ENCODE data around the gene KDM1B. TPM values are rescaled to one million over a fixed set of nuclear protein-coding genes. Genes with fewer than 3 reads are reported as not detected.

Gene KDM1B
- total RNA-seq, 2 experiments from 2014 or later: 14.4 to 15.2 TPM

GRCh38 chr6:18242062-18242851, 87.0 kb downstream of the KDM1B start:
- Mint-ChIP-seq H3K9me3 (no peaks in the 10 kb centered on the region), H3K36me3 (ENCODE audit: low read depth) (peaks cover 73% of the 10 kb centered on the region)
- CTCF ChIA-PET: interaction anchor here (0.8 kb wide), 1 partner anchor 9 kb away, joined by 3 read pairs; no protein-coding TSS in a partner anchor

GRCh38 chr6:18243302-18243893, 88.2 kb downstream of the KDM1B start:
- CTCF ChIA-PET: no interaction called here
- intact Hi-C loops (cut with micrococcal nuclease): loop anchor here (5.0 kb wide), 1 partner anchor 541 kb away; no protein-coding TSS in a partner anchor
- no peak overlapping the region for H3K4me3 Mint-ChIP-seq
- H3K27me3 Mint-ChIP-seq (ENCODE audit: low read depth): no peaks in the 10 kb centered on the region
- no peaks in the 10 kb centered on the region for H3K9me3 Mint-ChIP-seq
- peaks cover 50% of the 10 kb centered on the region for H3K4me1 Mint-ChIP-seq (ENCODE audit: low read depth)
- no peak overlapping the region for H3K27ac Mint-ChIP-seq
- peaks cover 73% of the 10 kb centered on the region for H3K36me3 Mint-ChIP-seq (ENCODE audit: low read depth)
- DNase-seq: no peak

More at GRCh38 chr6:18242062-18242851, 87.0 kb downstream of the KDM1B start:
- Mint-ChIP-seq H3K27me3 (ENCODE audit: low read depth) (no peaks in the 10 kb centered on the region), H3K4me3 (peak overlapping the region; percentile 42), H3K4me1 (ENCODE audit: low read depth) (peaks cover 50% of the 10 kb centered on the region), H3K27ac (no peak overlapping the region)
- intact Hi-C loops (cut with micrococcal nuclease): loop anchor here (5.0 kb wide), 1 partner anchor 540 kb away; no protein-coding TSS in a partner anchor
- no peak for DNase-seq

GRCh38 chr6:18244251-18244650, 89.0 kb downstream of the KDM1B start:
- Mint-ChIP-seq H3K27ac (no peak overlapping the region), H3K9me3 (no peaks in the 10 kb centered on the region), H3K36me3 (ENCODE audit: low read depth) (peaks cover 74% of the 10 kb centered on the region), H3K4me1 (ENCODE audit: low read depth) (peaks cover 51% of the 10 kb centered on the region), H3K4me3 (no peak overlapping the region), H3K27me3 (ENCODE audit: low read depth) (no peaks in the 10 kb centered on the region)
- intact Hi-C loops (cut with micrococcal nuclease): loop anchor here (5.0 kb wide), 1 partner anchor 542 kb away; no protein-coding TSS in a partner anchor
- CTCF ChIA-PET: interaction anchor here (0.6 kb wide), 1 partner anchor 41 kb away, joined by 5 read pairs; no protein-coding TSS in a partner anchor
- DNase-seq: no peak

GRCh38 chr6:18245079-18245478, 89.9 kb downstream of the KDM1B start:
- DNase-seq: no peak
- intact Hi-C loops (cut with micrococcal nuclease): no loop called here
- Mint-ChIP-seq H3K36me3 (ENCODE audit: low read depth) (peaks cover 78% of the 10 kb centered on the region), H3K4me1 (ENCODE audit: low read depth) (peaks cover 55% of the 10 kb centered on the region), H3K27ac (no peak overlapping the region), H3K27me3 (ENCODE audit: low read depth) (no peaks in the 10 kb centered on the region), H3K9me3 (no peaks in the 10 kb centered on the region), H3K4me3 (no peak overlapping the region)
- CTCF ChIA-PET: no interaction called here

- no peaks in the 10 kb centered on the region for H3K9me3 Mint-ChIP-seq
- H3K4me3 Mint-ChIP-seq: no peak overlapping the region
- H3K27me3 Mint-ChIP-seq (ENCODE audit: low read depth): no peaks in the 10 kb centered on the region
- H3K36me3 Mint-ChIP-seq (ENCODE audit: low read depth): peaks cover 78% of the 10 kb centered on the region
- intact Hi-C loops (cut with micrococcal nuclease): no loop called here
- no peak overlapping the region for H3K27ac Mint-ChIP-seq
- CTCF ChIA-PET: no interaction called here
- no peak for DNase-seq
- H3K4me1 Mint-ChIP-seq (ENCODE audit: low read depth): peaks cover 55% of the 10 kb centered on the region
Measured at GRCh38 chr6:18245642-18246041, 90.4 kb downstream of the KDM1B start.

GRCh38 chr6:18246205-18246604, 91.0 kb downstream of the KDM1B start:
- H3K4me3 Mint-ChIP-seq: no peak overlapping the region
- intact Hi-C loops (cut with micrococcal nuclease): no loop called here
- peaks cover 75% of the 10 kb centered on the region for H3K36me3 Mint-ChIP-seq (ENCODE audit: low read depth)
- H3K27ac Mint-ChIP-seq: no peak overlapping the region
- no peak for DNase-seq
- no peaks in the 10 kb centered on the region for H3K27me3 Mint-ChIP-seq (ENCODE audit: low read depth)
- peaks cover 52% of the 10 kb centered on the region for H3K4me1 Mint-ChIP-seq (ENCODE audit: low read depth)
- H3K9me3 Mint-ChIP-seq: no peaks in the 10 kb centered on the region
- CTCF ChIA-PET: no interaction called here

GRCh38 chr6:18247002-18247401, 91.8 kb downstream of the KDM1B start:
- Mint-ChIP-seq H3K36me3 (ENCODE audit: low read depth) (peaks cover 77% of the 10 kb centered on the region), H3K27ac (no peak overlapping the region), H3K27me3 (ENCODE audit: low read depth) (no peaks in the 10 kb centered on the region), H3K4me1 (ENCODE audit: low read depth) (peaks cover 44% of the 10 kb centered on the region), H3K9me3 (no peaks in the 10 kb centered on the region), H3K4me3 (no peak overlapping the region)
- CTCF ChIA-PET: interaction anchor here (1.1 kb wide), 1 partner anchor 13 kb away, joined by 3 read pairs; no protein-coding TSS in a partner anchor
- no peak for DNase-seq
- intact Hi-C loops (cut with micrococcal nuclease): no loop called here

- CTCF ChIA-PET: no interaction called here
- H3K4me1 Mint-ChIP-seq (ENCODE audit: low read depth): peaks cover 35% of the 10 kb centered on the region
- H3K4me3 Mint-ChIP-seq: no peak overlapping the region
- H3K27ac Mint-ChIP-seq: no peak overlapping the region
- no peaks in the 10 kb centered on the region for H3K9me3 Mint-ChIP-seq
- DNase-seq: no peak
- intact Hi-C loops (cut with micrococcal nuclease): no loop called here
- H3K27me3 Mint-ChIP-seq (ENCODE audit: low read depth): no peaks in the 10 kb centered on the region
- H3K36me3 Mint-ChIP-seq (ENCODE audit: low read depth): peaks cover 72% of the 10 kb centered on the region
Measured at GRCh38 chr6:18248698-18249097, 93.5 kb downstream of the KDM1B start.

GRCh38 chr6:18249271-18249670, 94.0 kb downstream of the KDM1B start:
- Mint-ChIP-seq H3K27ac (no peak overlapping the region), H3K9me3 (no peaks in the 10 kb centered on the region), H3K4me3 (no peak overlapping the region), H3K27me3 (ENCODE audit: low read depth) (no peaks in the 10 kb centered on the region), H3K4me1 (ENCODE audit: low read depth) (peaks cover 32% of the 10 kb centered on the region), H3K36me3 (ENCODE audit: low read depth) (peaks cover 71% of the 10 kb centered on the region)
- intact Hi-C loops (cut with micrococcal nuclease): no loop called here
- DNase-seq: no peak
- CTCF ChIA-PET: no interaction called here

GRCh38 chr6:18253635-18254034, 98.4 kb downstream of the KDM1B start:
- Mint-ChIP-seq H3K4me1 (ENCODE audit: low read depth) (peaks cover 14% of the 10 kb centered on the region), H3K9me3 (no peaks in the 10 kb centered on the region), H3K27me3 (ENCODE audit: low read depth) (no peaks in the 10 kb centered on the region), H3K36me3 (ENCODE audit: low read depth) (peaks cover 63% of the 10 kb centered on the region), H3K27ac (no peak overlapping the region), H3K4me3 (no peak overlapping the region)
- intact Hi-C loops (cut with micrococcal nuclease): no loop called here
- no peak for DNase-seq
- CTCF ChIA-PET: no interaction called here

- CTCF ChIA-PET: no interaction called here
- Mint-ChIP-seq H3K36me3 (ENCODE audit: low read depth) (peaks cover 60% of the 10 kb centered on the region), H3K9me3 (no peaks in the 10 kb centered on the region), H3K4me3 (no peak overlapping the region), H3K27ac (no peak overlapping the region), H3K27me3 (ENCODE audit: low read depth) (no peaks in the 10 kb centered on the region), H3K4me1 (ENCODE audit: low read depth) (peaks cover 17% of the 10 kb centered on the region)
- intact Hi-C loops (cut with micrococcal nuclease): no loop called here
- no peak for DNase-seq
Measured at GRCh38 chr6:18254793-18255192, 99.6 kb downstream of the KDM1B start.

- CTCF ChIA-PET: interaction anchor here (0.7 kb wide), 1 partner anchor 13 kb away, joined by 3 read pairs; no protein-coding TSS in a partner anchor
- peaks cover 71% of the 10 kb centered on the region for H3K36me3 Mint-ChIP-seq (ENCODE audit: low read depth)
- intact Hi-C loops (cut with micrococcal nuclease): loop anchor here (5.0 kb wide), 1 partner anchor 1938 kb away; no protein-coding TSS in a partner anchor
- no peaks in the 10 kb centered on the region for H3K27me3 Mint-ChIP-seq (ENCODE audit: low read depth)
- H3K9me3 Mint-ChIP-seq: no peaks in the 10 kb centered on the region
- DNase-seq: no peak
- H3K4me1 Mint-ChIP-seq (ENCODE audit: low read depth): peaks cover 43% of the 10 kb centered on the region
- H3K27ac Mint-ChIP-seq: peak overlapping the region; percentile 6
- no peak overlapping the region for H3K4me3 Mint-ChIP-seq
Measured at GRCh38 chr6:18259675-18260447, 104.6 kb downstream of the KDM1B start.

All from activated naive CD4-positive, alpha-beta T cell treated with anti-CD3 and anti-CD28 coated beads for 36 hours (primary cell).